ENCODE results near the gene NELL1. TPM values are rescaled to one million over a fixed set of nuclear protein-coding genes. Genes with fewer than 3 reads are reported as not detected.
A peak's percentile ranks its signal among the peaks of the same experiment; 100 is the strongest.

Gene NELL1
- polyA plus RNA-seq, 4 donors, result 0.18 to 5.1 TPM; not detected in 2

DNA sequence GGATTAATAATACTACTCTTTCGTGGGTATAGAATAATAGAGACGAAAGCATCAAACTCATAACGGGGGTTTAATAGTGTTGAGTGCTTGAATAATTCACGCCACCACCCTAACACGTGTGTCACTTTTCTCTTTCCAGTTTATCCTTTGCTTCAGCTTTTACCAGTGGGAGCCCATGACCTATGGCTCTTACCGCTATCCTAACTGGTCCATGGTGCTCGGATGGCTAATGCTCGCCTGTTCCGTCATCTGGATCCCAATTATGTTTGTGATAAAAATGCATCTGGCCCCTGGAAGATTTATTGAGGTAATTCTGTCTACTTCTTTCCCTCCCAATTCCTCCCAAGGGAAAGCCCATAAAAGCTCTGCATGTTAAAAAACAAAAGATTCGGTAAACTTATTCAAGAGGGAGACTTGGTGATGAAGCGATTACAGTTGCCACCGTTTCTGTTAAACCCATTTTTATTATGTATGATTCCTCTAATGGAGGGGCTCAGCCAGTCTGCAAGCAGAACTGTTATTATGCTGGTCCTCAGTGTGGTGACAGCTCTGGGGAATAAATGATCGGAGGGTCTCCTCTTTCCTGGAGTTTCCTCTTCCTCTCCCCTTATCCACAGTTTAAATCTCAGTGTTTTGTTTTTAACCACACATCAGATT is 17.1 kb upstream of the NELL1 start:
- H3K27ac ChIP-seq (ENCODE audit: low read depth in 1 of 3, low read length in 2 of 3), result no peak overlapping the region
- no peak overlapping the region for H3K4me3 ChIP-seq (ENCODE audit: low read depth in 1 of 3, low read length in 3 of 3)
- no peaks in the 10 kb centered on the region for H3K9me3 ChIP-seq (ENCODE audit: control insufficient read depth in 2 of 2, insufficient read depth in 1 of 2, low read depth in 1 of 2, low read length in 1 of 2)
- no peak for DNase-seq
- no peaks in the 10 kb centered on the region for H3K4me1 ChIP-seq (ENCODE audit: control insufficient read depth in 3 of 3, insufficient read depth in 2 of 3, low read depth in 1 of 3, low read length in 2 of 3)
- FAIRE-seq, result no peak
- 82 to 84% (median 83%) methylated on average over 13 of the region's 13 CpGs for WGBS, 3 donors
- H3K36me3 ChIP-seq (ENCODE audit: control insufficient read depth in 3 of 3, insufficient read depth in 2 of 3, low read depth in 1 of 3, low read length in 3 of 3), result no peaks in the 10 kb centered on the region
- peaks cover 0 to 4% (median 0%) of the 10 kb centered on the region in 3 donors for H3K27me3 ChIP-seq (ENCODE audit: control insufficient read depth in 3 of 3, insufficient read depth in 3 of 3, low read length in 3 of 3)

DNA sequence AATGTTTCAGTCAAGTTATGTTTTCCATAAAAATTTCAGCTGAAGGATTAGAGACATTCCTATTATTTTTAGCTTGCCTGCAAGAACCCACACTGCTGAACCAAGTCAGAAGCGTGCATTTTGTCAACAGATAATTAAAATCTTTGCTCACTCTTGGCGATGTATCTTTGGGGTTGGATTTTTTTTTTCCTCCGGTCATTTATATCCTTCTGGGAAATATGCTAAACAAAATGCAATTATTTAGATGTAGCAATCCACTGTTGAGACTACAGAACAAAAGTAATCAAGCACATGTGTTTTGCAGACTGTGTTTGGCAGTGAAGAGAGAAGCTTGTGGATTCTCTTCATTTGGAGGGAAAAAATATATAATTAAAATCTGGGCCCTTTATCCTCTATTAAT is 15.3 kb upstream of the NELL1 start:
- H3K4me3 ChIP-seq (ENCODE audit: low read depth in 1 of 3, low read length in 3 of 3), result no peak overlapping the region
- no peak for DNase-seq

DNA sequence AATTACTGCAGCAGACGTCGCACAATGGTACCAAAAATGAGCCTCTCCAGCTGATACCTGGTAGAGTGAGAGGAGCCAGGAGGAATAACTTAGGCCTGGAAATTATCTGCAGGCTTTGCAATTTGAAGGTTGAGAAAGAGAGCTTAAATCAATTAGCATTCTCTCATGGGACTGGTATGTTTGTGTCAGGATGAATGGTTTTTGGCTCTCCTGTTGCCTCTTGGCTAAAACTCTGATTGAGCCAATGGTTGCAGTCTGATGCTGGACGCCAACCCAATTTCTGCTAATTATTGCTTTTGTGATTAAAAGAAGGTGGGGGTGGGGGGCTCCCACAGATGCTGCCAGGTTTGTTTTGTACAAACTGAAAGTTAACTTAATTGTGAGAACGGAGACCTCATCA is 12.5 kb upstream of the NELL1 start:
- Histone ChIP-seq H3K4me1 (ENCODE audit: control insufficient read depth in 3 of 3, insufficient read depth in 2 of 3, low read depth in 1 of 3, low read length in 2 of 3) (no peaks in the 10 kb centered on the region), H3K27ac (ENCODE audit: low read depth in 1 of 3, low read length in 2 of 3) (no peak overlapping the region), H3K4me3 (ENCODE audit: low read depth in 1 of 3, low read length in 3 of 3) (no peak overlapping the region), H3K27me3 (ENCODE audit: control insufficient read depth in 3 of 3, insufficient read depth in 3 of 3, low read length in 3 of 3) (peaks cover 0 to 6% (median 0%) of the 10 kb centered on the region in 3 donors), H3K36me3 (ENCODE audit: control insufficient read depth in 3 of 3, insufficient read depth in 2 of 3, low read depth in 1 of 3, low read length in 3 of 3) (no peaks in the 10 kb centered on the region), H3K9me3 (ENCODE audit: control insufficient read depth in 2 of 2, insufficient read depth in 1 of 2, low read depth in 1 of 2, low read length in 1 of 2) (no peaks in the 10 kb centered on the region)
- DNase-seq, result no peak
- 82 to 93% (median 88%) methylated on average over 4 of the region's 4 CpGs for WGBS, 3 donors
- FAIRE-seq, result no peak

More for the DNA sequence above, 15.3 kb upstream of the NELL1 start:
- WGBS, 3 donors, result 61 to 81% (median 75%) methylated on average over 3 of the region's 3 CpGs
- Histone ChIP-seq H3K9me3 (ENCODE audit: control insufficient read depth in 2 of 2, insufficient read depth in 1 of 2, low read depth in 1 of 2, low read length in 1 of 2) (no peaks in the 10 kb centered on the region), H3K4me1 (ENCODE audit: control insufficient read depth in 3 of 3, insufficient read depth in 2 of 3, low read depth in 1 of 3, low read length in 2 of 3) (no peaks in the 10 kb centered on the region), H3K36me3 (ENCODE audit: control insufficient read depth in 3 of 3, insufficient read depth in 2 of 3, low read depth in 1 of 3, low read length in 3 of 3) (no peaks in the 10 kb centered on the region), H3K27ac (ENCODE audit: low read depth in 1 of 3, low read length in 2 of 3) (no peak overlapping the region), H3K27me3 (ENCODE audit: control insufficient read depth in 3 of 3, insufficient read depth in 3 of 3, low read length in 3 of 3) (peaks cover 0 to 4% (median 0%) of the 10 kb centered on the region in 3 donors)
- no peak for FAIRE-seq

DNA sequence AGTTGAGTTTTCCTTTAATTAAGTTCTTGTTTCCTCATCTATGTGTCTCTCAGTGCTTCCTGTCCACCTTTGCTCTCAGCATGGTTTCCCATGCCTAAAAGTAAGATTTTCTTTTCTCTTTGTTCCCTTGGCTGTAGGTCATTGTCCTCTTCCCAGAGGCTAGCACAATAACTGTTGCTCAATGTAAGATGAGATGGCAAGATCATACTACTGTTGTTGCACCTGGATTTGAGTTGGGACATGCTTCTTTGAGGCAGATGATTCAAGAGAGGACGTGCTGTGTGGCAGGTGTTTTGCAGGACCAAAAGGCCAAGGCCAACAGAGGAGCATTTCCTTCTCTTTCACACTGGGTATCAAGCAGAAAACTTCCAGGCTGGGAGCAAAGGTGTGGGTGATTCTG is 11.3 kb upstream of the NELL1 start:
- no peaks in the 10 kb centered on the region for H3K9me3 ChIP-seq (ENCODE audit: control insufficient read depth in 2 of 2, insufficient read depth in 1 of 2, low read depth in 1 of 2, low read length in 1 of 2)
- WGBS, 3 donors, result 16 to 48% (median 17%) methylated on average over 1 of the region's 1 CpG
- no peak overlapping the region for H3K27ac ChIP-seq (ENCODE audit: low read depth in 1 of 3, low read length in 2 of 3)
- FAIRE-seq, result no peak
- no peak overlapping the region for H3K4me3 ChIP-seq (ENCODE audit: low read depth in 1 of 3, low read length in 3 of 3)
- H3K27me3 ChIP-seq (ENCODE audit: control insufficient read depth in 3 of 3, insufficient read depth in 3 of 3, low read length in 3 of 3), result peaks cover 0 to 6% (median 0%) of the 10 kb centered on the region in 3 donors
- H3K36me3 ChIP-seq (ENCODE audit: control insufficient read depth in 3 of 3, insufficient read depth in 2 of 3, low read depth in 1 of 3, low read length in 3 of 3), result no peaks in the 10 kb centered on the region
- no peak for DNase-seq
- H3K4me1 ChIP-seq (ENCODE audit: control insufficient read depth in 3 of 3, insufficient read depth in 2 of 3, low read depth in 1 of 3, low read length in 2 of 3), result no peaks in the 10 kb centered on the region

DNA sequence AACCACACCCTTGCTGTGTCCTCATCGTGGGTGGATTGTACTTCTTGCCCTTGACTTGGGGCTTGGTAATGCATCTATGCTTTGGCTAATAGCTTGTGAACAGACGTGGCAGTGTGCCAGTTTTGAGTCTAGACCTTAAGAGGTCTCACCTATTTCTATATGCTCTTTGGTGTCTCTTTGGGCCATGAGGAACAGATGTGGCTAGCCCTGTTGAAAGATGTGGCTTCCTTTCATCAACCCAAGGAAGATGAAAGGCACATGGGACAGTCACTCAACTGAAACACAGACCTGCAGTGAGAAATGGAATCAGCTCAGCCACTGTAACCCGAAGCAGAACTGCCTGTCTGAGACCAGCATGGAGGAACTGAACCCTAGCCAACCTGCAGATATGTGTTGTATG is 7.9 kb upstream of the NELL1 start:
- H3K27me3 ChIP-seq (ENCODE audit: control insufficient read depth in 3 of 3, insufficient read depth in 3 of 3, low read length in 3 of 3), result peaks cover 0 to 12% (median 0%) of the 10 kb centered on the region in 3 donors
- H3K4me1 ChIP-seq (ENCODE audit: control insufficient read depth in 3 of 3, insufficient read depth in 2 of 3, low read depth in 1 of 3, low read length in 2 of 3), result no peaks in the 10 kb centered on the region
- no peaks in the 10 kb centered on the region for H3K36me3 ChIP-seq (ENCODE audit: control insufficient read depth in 3 of 3, insufficient read depth in 2 of 3, low read depth in 1 of 3, low read length in 3 of 3)
- no peak overlapping the region for H3K4me3 ChIP-seq (ENCODE audit: low read depth in 1 of 3, low read length in 3 of 3)
- no peaks in the 10 kb centered on the region for H3K9me3 ChIP-seq (ENCODE audit: control insufficient read depth in 2 of 2, insufficient read depth in 1 of 2, low read depth in 1 of 2, low read length in 1 of 2)
- FAIRE-seq (no peak), DNase-seq (no peak)
- no peak overlapping the region for H3K27ac ChIP-seq (ENCODE audit: low read depth in 1 of 3, low read length in 2 of 3)
- WGBS, 3 donors, result 35 to 63% (median 53%) methylated on average over 3 of the region's 3 CpGs

DNA sequence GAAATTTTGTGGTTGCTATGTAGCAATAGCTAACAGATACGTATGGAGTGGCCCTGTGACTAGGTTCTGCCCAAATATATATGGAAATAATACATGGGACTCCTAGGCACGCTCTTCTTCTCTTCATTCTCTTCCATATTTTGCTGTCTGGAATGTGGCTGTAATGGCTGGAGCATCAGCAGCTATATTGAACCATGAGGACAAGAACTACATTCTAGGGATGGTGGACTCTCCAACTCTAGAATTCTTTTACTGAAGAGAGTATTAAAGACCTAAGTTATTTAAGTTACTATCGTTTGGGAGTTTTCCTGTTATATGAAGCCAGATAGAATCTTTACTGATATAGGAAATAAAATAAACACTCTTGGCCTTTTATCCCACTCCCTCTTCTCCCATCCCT is 7.5 kb upstream of the NELL1 start:
- Histone ChIP-seq H3K27me3 (ENCODE audit: control insufficient read depth in 3 of 3, insufficient read depth in 3 of 3, low read length in 3 of 3) (peaks cover 0 to 11% (median under 1%) of the 10 kb centered on the region in 3 donors), H3K4me1 (ENCODE audit: control insufficient read depth in 3 of 3, insufficient read depth in 2 of 3, low read depth in 1 of 3, low read length in 2 of 3) (no peaks in the 10 kb centered on the region), H3K36me3 (ENCODE audit: control insufficient read depth in 3 of 3, insufficient read depth in 2 of 3, low read depth in 1 of 3, low read length in 3 of 3) (no peaks in the 10 kb centered on the region), H3K27ac (ENCODE audit: low read depth in 1 of 3, low read length in 2 of 3) (no peak overlapping the region), H3K4me3 (ENCODE audit: low read depth in 1 of 3, low read length in 3 of 3) (no peak overlapping the region), H3K9me3 (ENCODE audit: control insufficient read depth in 2 of 2, insufficient read depth in 1 of 2, low read depth in 1 of 2, low read length in 1 of 2) (no peaks in the 10 kb centered on the region)
- 82 to 94% (median 83%) methylated on average over 3 of the region's 3 CpGs for WGBS, 3 donors
- DNase-seq (no peak), FAIRE-seq (no peak)

DNA sequence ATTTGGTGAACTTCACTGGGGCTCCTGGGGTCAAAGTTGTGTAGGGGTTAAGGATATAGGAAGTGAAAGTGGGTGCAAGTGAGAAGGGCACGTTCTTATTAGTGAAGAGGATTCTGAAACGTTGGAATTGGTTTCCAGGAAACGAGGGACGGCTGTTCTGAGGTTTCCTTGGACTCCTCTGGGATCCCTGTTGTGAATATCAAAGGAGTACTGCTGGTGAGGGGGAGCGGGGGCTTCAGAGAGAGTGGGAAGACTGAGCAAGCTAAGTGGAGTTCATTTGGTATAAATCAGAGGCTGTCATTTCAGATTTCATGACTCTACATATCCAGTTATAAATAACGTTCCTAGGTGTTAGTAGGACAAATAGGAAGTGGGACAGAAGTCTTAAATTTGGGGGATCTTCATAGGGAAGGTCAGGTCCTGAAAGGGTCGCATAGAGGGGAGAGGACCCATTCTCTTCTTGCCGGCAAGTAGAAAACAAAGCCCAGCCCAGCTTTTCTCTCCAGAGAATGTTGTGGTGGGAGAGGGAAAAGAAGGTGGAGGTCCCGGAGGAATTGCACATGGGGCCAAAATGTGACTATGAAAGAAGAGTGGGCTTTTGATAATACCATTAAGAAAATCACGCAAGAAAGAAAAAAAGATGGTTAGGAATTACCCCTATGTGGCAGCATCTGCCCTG is 1.1 kb upstream of the NELL1 start:
- Histone ChIP-seq H3K4me3 (ENCODE audit: low read depth in 1 of 3, low read length in 3 of 3) (peak overlapping the region in 1 of 3 donors; percentile 37), H3K9me3 (ENCODE audit: control insufficient read depth in 2 of 2, insufficient read depth in 1 of 2, low read depth in 1 of 2, low read length in 1 of 2) (no peaks in the 10 kb centered on the region), H3K4me1 (ENCODE audit: control insufficient read depth in 3 of 3, insufficient read depth in 2 of 3, low read depth in 1 of 3, low read length in 2 of 3) (peaks cover 0 to 4% (median 0%) of the 10 kb centered on the region in 3 donors), H3K36me3 (ENCODE audit: control insufficient read depth in 3 of 3, insufficient read depth in 2 of 3, low read depth in 1 of 3, low read length in 3 of 3) (no peaks in the 10 kb centered on the region), H3K27me3 (ENCODE audit: control insufficient read depth in 3 of 3, insufficient read depth in 3 of 3, low read length in 3 of 3) (peaks cover 15 to 65% (median 35%) of the 10 kb centered on the region in 3 donors), H3K27ac (ENCODE audit: low read depth in 1 of 3, low read length in 2 of 3) (no peak overlapping the region)
- 10 to 16% (median 13%) methylated on average over 10 of the region's 10 CpGs for WGBS, 3 donors
- DNase-seq (no peak), FAIRE-seq (no peak)

DNA sequence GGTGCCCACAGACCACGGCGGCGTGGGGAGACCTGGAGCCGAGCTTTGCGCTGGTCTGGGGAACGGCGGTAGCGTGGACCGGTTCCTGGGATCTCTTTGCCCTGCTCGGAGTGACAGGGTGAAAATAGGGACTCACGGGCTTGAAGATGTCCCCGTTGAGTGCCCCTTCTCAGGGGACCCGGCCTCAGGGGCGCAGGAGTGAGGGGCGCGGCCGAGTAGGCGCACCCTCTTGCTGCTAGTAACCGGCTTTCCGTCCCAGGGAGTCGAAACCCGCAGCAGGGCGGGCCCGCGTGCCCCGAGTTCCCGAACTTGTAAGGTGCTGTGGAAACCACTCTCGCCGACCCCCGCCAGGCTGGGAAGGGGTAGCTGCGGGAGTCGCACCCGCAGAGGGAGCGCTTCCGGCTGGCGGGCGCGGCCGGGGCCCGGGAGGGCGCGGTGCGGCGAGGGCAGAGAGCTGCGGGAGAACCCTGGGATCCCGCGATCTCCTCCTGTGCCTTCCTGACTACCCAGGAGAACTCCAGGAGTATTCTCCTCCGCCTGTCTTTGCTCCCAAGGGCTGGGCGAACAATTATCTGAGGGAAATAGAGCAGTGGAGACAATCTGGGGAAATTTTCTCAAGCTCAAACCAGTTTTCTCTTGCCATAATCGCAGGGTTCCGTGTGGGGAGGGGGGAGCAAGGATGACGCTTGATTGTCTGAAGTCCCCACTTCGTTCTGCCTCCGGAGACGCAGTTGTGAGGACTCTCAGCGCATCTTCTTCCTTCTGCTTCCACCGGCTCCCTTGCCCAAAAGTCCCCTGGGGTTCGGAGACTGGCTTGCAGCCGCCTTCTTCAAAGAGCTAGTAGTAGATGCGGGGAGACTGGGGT is 666 bp downstream of the NELL1 start:
- H3K36me3 ChIP-seq (ENCODE audit: control insufficient read depth in 3 of 3, insufficient read depth in 2 of 3, low read depth in 1 of 3, low read length in 3 of 3), result no peaks in the 10 kb centered on the region
- H3K4me3 ChIP-seq (ENCODE audit: low read depth in 1 of 3, low read length in 3 of 3), result peak overlapping the region in 2 of 3 donors; percentile 29 to 32
- H3K4me1 ChIP-seq (ENCODE audit: control insufficient read depth in 3 of 3, insufficient read depth in 2 of 3, low read depth in 1 of 3, low read length in 2 of 3), result peaks cover 0 to 4% (median 0%) of the 10 kb centered on the region in 3 donors
- WGBS, 3 donors, result 1 to 3% (median 3%) methylated on average over 51 to 60 of the region's 60 CpGs
- no peaks in the 10 kb centered on the region for H3K9me3 ChIP-seq (ENCODE audit: control insufficient read depth in 2 of 2, insufficient read depth in 1 of 2, low read depth in 1 of 2, low read length in 1 of 2)
- DNase-seq (peak in 1 of 2 donors; percentile 13), FAIRE-seq (no peak)
- H3K27me3 ChIP-seq (ENCODE audit: control insufficient read depth in 3 of 3, insufficient read depth in 3 of 3, low read length in 3 of 3), result peaks cover 15 to 65% (median 37%) of the 10 kb centered on the region in 3 donors
- H3K27ac ChIP-seq (ENCODE audit: low read depth in 1 of 3, low read length in 2 of 3), result no peak overlapping the region

All from small intestine (tissue), 7 donors.